Activated B cell treated with CpG ODN at 0.5 μM for 24 hours (primary cell): ENCODE data around the gene ATOX1. TPM values are rescaled to one million over a fixed set of nuclear protein-coding genes. Genes with fewer than 3 reads are reported as not detected.

ENCODE experiments used
- ATAC-seq: fragments of 200-7000 bp; cut with Tn5 transposase; one replicate; pipeline ENCODE4 v1.10.0; 2021; ENCODE audit warnings: low read depth, mild to moderate bottlenecking, moderate library complexity
- CTCF ChIA-PET: fragments of 350-600 bp; sonication (Branson Sonifier 250); formaldehyde crosslinking; loops from one replicate; lab custom pipeline; 2021; ENCODE audit warnings: antibody characterized with exemption; lab: Charles Lee
- POLR2A ChIA-PET: fragments of 350-600 bp; sonication (Branson Sonifier 250); formaldehyde crosslinking; loops from one replicate; lab custom pipeline; 2021; ENCODE audit warnings: antibody characterized with exemption; lab: Charles Lee
- DNase-seq: peaks from one replicate; pipeline ENCODE4 v3.0.0; 2022
- H3K27ac Mint-ChIP-seq: one replicate; pipeline ENCODE4 v1.8.0; 2020; ENCODE audit warnings: mixed read lengths
- H3K27me3 Mint-ChIP-seq: one replicate; pipeline ENCODE4 v1.8.0; 2021; ENCODE audit warnings: mixed read lengths
- H3K36me3 Mint-ChIP-seq: one replicate; pipeline ENCODE4 v1.8.0; 2021; ENCODE audit warnings: low read depth, mixed read lengths
- H3K4me1 Mint-ChIP-seq: one replicate; pipeline ENCODE4 v1.8.0; 2021; ENCODE audit warnings: mixed read lengths
- H3K4me3 Mint-ChIP-seq: one replicate; pipeline ENCODE4 v1.8.0; 2020; ENCODE audit warnings: mild to moderate bottlenecking, mixed read lengths
- H3K9me3 Mint-ChIP-seq: one replicate; pipeline ENCODE4 v1.8.0; 2020; ENCODE audit warnings: mixed read lengths
- intact Hi-C: fragments of 100-400 bp; cut with micrococcal nuclease; formaldehyde crosslinking; loops from one replicate; pipeline ENCODE4 v1.15.1; 2024
- total RNA-seq: library from RNA; stranded (reverse); gene quantifications from 2 replicates; pipeline ENCODE4 v1.2.3, GENCODE V29; 2022
- TF ChIP-seq, protein P1 (sequence below): fragments of 200-600 bp; IDR thresholded peaks from one replicate; pipeline ENCODE4 v1.8.0; 2022; ENCODE audit warnings: antibody characterized with exemption, mild to moderate bottlenecking

Gene ATOX1
- total RNA-seq, 1 donor from 2014 or later = 66.6 TPM

- Mint-ChIP-seq H3K9me3 (no peaks in the 10 kb centered on the region), H3K4me1 (peaks cover 34% of the 10 kb centered on the region), H3K27ac (no peak overlapping the region), H3K4me3 (no peak overlapping the region), H3K27me3 (no peaks in the 10 kb centered on the region), H3K36me3 (peaks cover 32% of the 10 kb centered on the region)
- TF ChIP-seq, protein P1, sequence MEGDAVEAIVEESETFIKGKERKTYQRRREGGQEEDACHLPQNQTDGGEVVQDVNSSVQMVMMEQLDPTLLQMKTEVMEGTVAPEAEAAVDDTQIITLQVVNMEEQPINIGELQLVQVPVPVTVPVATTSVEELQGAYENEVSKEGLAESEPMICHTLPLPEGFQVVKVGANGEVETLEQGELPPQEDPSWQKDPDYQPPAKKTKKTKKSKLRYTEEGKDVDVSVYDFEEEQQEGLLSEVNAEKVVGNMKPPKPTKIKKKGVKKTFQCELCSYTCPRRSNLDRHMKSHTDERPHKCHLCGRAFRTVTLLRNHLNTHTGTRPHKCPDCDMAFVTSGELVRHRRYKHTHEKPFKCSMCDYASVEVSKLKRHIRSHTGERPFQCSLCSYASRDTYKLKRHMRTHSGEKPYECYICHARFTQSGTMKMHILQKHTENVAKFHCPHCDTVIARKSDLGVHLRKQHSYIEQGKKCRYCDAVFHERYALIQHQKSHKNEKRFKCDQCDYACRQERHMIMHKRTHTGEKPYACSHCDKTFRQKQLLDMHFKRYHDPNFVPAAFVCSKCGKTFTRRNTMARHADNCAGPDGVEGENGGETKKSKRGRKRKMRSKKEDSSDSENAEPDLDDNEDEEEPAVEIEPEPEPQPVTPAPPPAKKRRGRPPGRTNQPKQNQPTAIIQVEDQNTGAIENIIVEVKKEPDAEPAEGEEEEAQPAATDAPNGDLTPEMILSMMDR = no peak
- ChIA-PET CTCF (interaction anchor here (0.7 to 3.0 kb wide), 4 partner anchors 11 to 99 kb away, joined by 3 to 12 read pairs (median 6); no protein-coding TSS in a partner anchor), POLR2A (interaction anchor here (0.7 to 7.2 kb wide), 2 partner anchors 20 to 1390 kb away, joined by 5 to 112 read pairs; partner anchors contain the start of gene G3BP1)
- ATAC-seq (no peak), DNase-seq (no peak)
- intact Hi-C loops = no loop called here
Measured at GRCh38 chr5:151751091-151751490, 7.3 kb downstream of the ATOX1 start.

- TF ChIP-seq, protein P1 = no peak
- ChIA-PET CTCF (interaction anchor here (1.1 to 1.3 kb wide), 2 partner anchors 9 to 21 kb away, joined by 4 to 6 read pairs; partner anchors contain the start of gene G3BP1), POLR2A (interaction anchor here (0.6 to 7.2 kb wide), 6 partner anchors 8 to 1263 kb away, joined by 3 to 112 read pairs (median 6); partner anchors contain the start of genes ATOX1 and G3BP1)
- ATAC-seq = no peak
- H3K36me3 Mint-ChIP-seq = peaks cover 40% of the 10 kb centered on the region
- H3K4me1 Mint-ChIP-seq = peaks cover 35% of the 10 kb centered on the region
- H3K27me3 Mint-ChIP-seq = no peaks in the 10 kb centered on the region
- peak overlapping the region; percentile 88 for H3K27ac Mint-ChIP-seq
- intact Hi-C loops = no loop called here
- DNase-seq = no peak
- no peaks in the 10 kb centered on the region for H3K9me3 Mint-ChIP-seq
- peak overlapping the region; percentile 61 for H3K4me3 Mint-ChIP-seq
Measured at GRCh38 chr5:151750121-151750520, 8.3 kb downstream of the ATOX1 start.

DNA sequence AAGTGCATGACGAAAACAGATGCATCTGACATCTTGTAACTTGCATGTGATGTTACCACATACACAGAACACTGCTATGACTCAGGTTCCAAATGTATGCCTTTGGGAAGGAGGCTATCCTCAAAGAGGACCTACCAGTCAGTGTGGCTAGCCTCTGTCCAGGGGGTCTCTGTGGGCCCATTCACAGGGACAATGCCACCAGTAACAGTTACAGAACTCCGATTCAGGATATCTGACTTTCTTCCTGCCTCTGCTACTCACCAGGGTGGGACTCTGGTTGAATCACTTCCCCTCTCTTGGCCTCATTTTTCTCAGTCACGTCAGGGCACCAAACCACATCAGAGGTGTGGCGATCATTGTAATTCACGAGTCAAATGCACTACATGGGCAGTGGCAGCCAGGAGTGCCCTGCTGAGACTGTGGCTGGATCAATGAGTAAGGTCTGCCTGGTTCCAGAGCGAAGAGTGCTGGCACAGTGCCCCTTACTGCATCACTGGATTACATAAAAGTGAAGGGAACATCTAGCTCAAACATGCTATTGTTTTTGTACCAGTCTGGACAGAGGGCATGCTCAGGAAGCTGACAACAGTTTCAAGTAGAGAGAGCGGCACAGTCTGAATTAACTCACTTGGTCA is 13.2 kb downstream of the ATOX1 start:
- Mint-ChIP-seq H3K27ac (peak overlapping the region; percentile 82), H3K36me3 (peaks cover 45% of the 10 kb centered on the region), H3K9me3 (no peaks in the 10 kb centered on the region), H3K4me3 (peak overlapping the region; percentile 12), H3K27me3 (no peaks in the 10 kb centered on the region), H3K4me1 (peaks cover 38% of the 10 kb centered on the region)
- ATAC-seq = peak; percentile 74
- CTCF ChIA-PET = interaction anchor here (0.7 to 10.4 kb wide), 2 partner anchors 26 to 85 kb away, joined by 3 to 223 read pairs; no protein-coding TSS in a partner anchor
- no peak for DNase-seq
- intact Hi-C loops = loop anchor here (1.0 kb wide), 2 partner anchors 13 to 26 kb away; partner anchors contain the start of genes ATOX1 and G3BP1
- POLR2A ChIA-PET = interaction anchor here (2.2 kb wide), 1 partner anchor 25 kb away, joined by 13 read pairs; the partner anchor contains the start of gene G3BP1
- TF ChIP-seq, protein P1 = no peak

- Mint-ChIP-seq H3K27me3 (no peaks in the 10 kb centered on the region), H3K9me3 (no peaks in the 10 kb centered on the region), H3K4me1 (peaks cover 25% of the 10 kb centered on the region), H3K4me3 (no peak overlapping the region), H3K27ac (peak overlapping the region; percentile 6), H3K36me3 (peaks cover 46% of the 10 kb centered on the region)
- no peak for DNase-seq
- intact Hi-C loops = no loop called here
- no peak for ATAC-seq
- ChIA-PET POLR2A (interaction anchor here (0.6 kb wide), 1 partner anchor 33 kb away, joined by 4 read pairs; no protein-coding TSS in a partner anchor), CTCF (interaction anchor here (10.4 kb wide), 1 partner anchor 83 kb away, joined by 223 read pairs; no protein-coding TSS in a partner anchor)
- TF ChIP-seq, protein P1 = no peak
Measured at GRCh38 chr5:151743530-151743929, 14.9 kb downstream of the ATOX1 start.

- CTCF ChIA-PET = interaction anchor here (0.9 to 10.4 kb wide), 5 partner anchors 22 to 90 kb away, joined by 3 to 223 read pairs (median 3); partner anchors contain the start of gene G3BP1
Measured at GRCh38 chr5:151742870-151743294, 15.5 kb downstream of the ATOX1 start.

More at GRCh38 chr5:151742870-151743294, 15.5 kb downstream of the ATOX1 start:
- Mint-ChIP-seq H3K27me3 (no peaks in the 10 kb centered on the region), H3K9me3 (no peaks in the 10 kb centered on the region), H3K36me3 (peaks cover 46% of the 10 kb centered on the region), H3K27ac (no peak overlapping the region), H3K4me3 (no peak overlapping the region), H3K4me1 (peaks cover 25% of the 10 kb centered on the region)
- ATAC-seq (no peak), DNase-seq (no peak)
- TF ChIP-seq, protein P1 = no peak
- POLR2A ChIA-PET = no interaction called here
- intact Hi-C loops = no loop called here
